ENCODE results near the gene OR1D2. TPM values are rescaled to one million over a fixed set of nuclear protein-coding genes. Genes with fewer than 3 reads are reported as not detected.
A peak's percentile ranks its signal among the peaks of the same experiment; 100 is the strongest.

Gene OR1D2
- total RNA-seq, 1 donor from 2014 or later: not detected

GRCh38 chr17:3046753-3047152, 57.5 kb downstream of the OR1D2 start:
- H3K27ac ChIP-seq: no peak overlapping the region
- H3K36me3 ChIP-seq: no peaks in the 10 kb centered on the region
- H3K4me3 Mint-ChIP-seq: no peak overlapping the region
- H3K4me2 ChIP-seq: no peak overlapping the region
- peaks cover 3% of the 10 kb centered on the region for H3K4me1 ChIP-seq
- H2AFZ ChIP-seq (replicated peaks): no peak overlapping the region
- peaks cover 26% of the 10 kb centered on the region for H3K9me3 Mint-ChIP-seq
- H3K9ac ChIP-seq: no peak overlapping the region
- TF ChIP-seq EZH2phosphoT487 (IDR thresholded peaks at IDR 0.05) (no peak), CTCF (IDR thresholded peaks at IDR 0.05) (no peak), EZH2 (IDR thresholded peaks at IDR 0.05) (no peak)
- no peaks in the 10 kb centered on the region for H3F3A ChIP-seq (ENCODE audit: low read depth)
- H4K20me1 ChIP-seq (ENCODE audit: low read depth): no peaks in the 10 kb centered on the region
- DNase-seq (ENCODE audit: low spot score): no peak
- H3K9me3 ChIP-seq (ENCODE audit: low read depth): peaks cover 9% of the 10 kb centered on the region
- H3K27me3 ChIP-seq: no peaks in the 10 kb centered on the region
- H3K4me1 Mint-ChIP-seq: no peaks in the 10 kb centered on the region
- no peaks in the 10 kb centered on the region for H3K79me2 ChIP-seq (ENCODE audit: low read depth)
- no peak overlapping the region for H3K4me3 ChIP-seq
- no peak overlapping the region for H3K27ac Mint-ChIP-seq
- peaks cover 8% of the 10 kb centered on the region for H3K27me3 Mint-ChIP-seq (ENCODE audit: insufficient read depth, low read depth)
- no peaks in the 10 kb centered on the region for H3K36me3 Mint-ChIP-seq

GRCh38 chr17:3043737-3044365, 60.4 kb downstream of the OR1D2 start:
- peaks cover 26% of the 10 kb centered on the region for H3K9me3 Mint-ChIP-seq
- Histone ChIP-seq H3K4me3 (no peak overlapping the region), H3K27ac (no peak overlapping the region), H3K79me2 (ENCODE audit: low read depth) (no peaks in the 10 kb centered on the region), H3K27me3 (no peaks in the 10 kb centered on the region), H3K9ac (no peak overlapping the region), H4K20me1 (ENCODE audit: low read depth) (no peaks in the 10 kb centered on the region), H2AFZ (replicated peaks) (no peak overlapping the region), H3K9me3 (ENCODE audit: low read depth) (peaks cover 9% of the 10 kb centered on the region), H3K36me3 (no peaks in the 10 kb centered on the region), H3K4me1 (no peaks in the 10 kb centered on the region), H3K4me2 (no peak overlapping the region), H3F3A (ENCODE audit: low read depth) (no peaks in the 10 kb centered on the region)
- H3K4me1 Mint-ChIP-seq: no peaks in the 10 kb centered on the region
- H3K36me3 Mint-ChIP-seq: no peaks in the 10 kb centered on the region
- H3K4me3 Mint-ChIP-seq: no peak overlapping the region
- no peak overlapping the region for H3K27ac Mint-ChIP-seq
- peak; percentile 39 for DNase-seq (ENCODE audit: low spot score)
- H3K27me3 Mint-ChIP-seq (ENCODE audit: insufficient read depth, low read depth): peaks cover 12% of the 10 kb centered on the region
- peak; percentile 34 for TF ChIP-seq CTCF (IDR thresholded peaks at IDR 0.05)
- TF ChIP-seq EZH2phosphoT487 (IDR thresholded peaks at IDR 0.05): no peak
- TF ChIP-seq EZH2 (IDR thresholded peaks at IDR 0.05): no peak

- Histone ChIP-seq H3K4me2 (no peak overlapping the region), H3K4me3 (no peak overlapping the region), H4K20me1 (ENCODE audit: low read depth) (no peaks in the 10 kb centered on the region), H3K79me2 (ENCODE audit: low read depth) (no peaks in the 10 kb centered on the region), H3K9ac (no peak overlapping the region), H3K36me3 (no peaks in the 10 kb centered on the region), H3K9me3 (ENCODE audit: low read depth) (peaks cover 9% of the 10 kb centered on the region), H3F3A (ENCODE audit: low read depth) (no peaks in the 10 kb centered on the region), H3K27me3 (no peaks in the 10 kb centered on the region), H3K4me1 (no peaks in the 10 kb centered on the region), H3K27ac (no peak overlapping the region), H2AFZ (replicated peaks) (no peak overlapping the region)
- no peak for DNase-seq (ENCODE audit: low spot score)
- no peak overlapping the region for H3K27ac Mint-ChIP-seq
- no peak overlapping the region for H3K4me3 Mint-ChIP-seq
- no peaks in the 10 kb centered on the region for H3K4me1 Mint-ChIP-seq
- H3K27me3 Mint-ChIP-seq (ENCODE audit: insufficient read depth, low read depth): peaks cover 14% of the 10 kb centered on the region
- peaks cover 23% of the 10 kb centered on the region for H3K9me3 Mint-ChIP-seq
- H3K36me3 Mint-ChIP-seq: no peaks in the 10 kb centered on the region
- TF ChIP-seq EZH2phosphoT487 (IDR thresholded peaks at IDR 0.05): no peak
- no peak for TF ChIP-seq CTCF (IDR thresholded peaks at IDR 0.05)
- TF ChIP-seq EZH2 (IDR thresholded peaks at IDR 0.05): no peak
Measured at GRCh38 chr17:3040882-3041281, 63.3 kb downstream of the OR1D2 start.

Measured in neural progenitor cell (in vitro differentiated cells).